ENCODE results near the gene EVA1B.

The EVA1B gene

GRCh38 chr1:36346741-36347370 lies 23.4 kb upstream of the EVA1B start:
- DNase-seq (ENCODE audit: low read depth in 3 of 3) = no peak

GRCh38 chr1:36345353-36345752 lies 21.9 kb upstream of the EVA1B start:
- no peak for DNase-seq (ENCODE audit: low read depth in 3 of 3)

GRCh38 chr1:36344395-36344680 lies 20.9 kb upstream of the EVA1B start:
- no peak for DNase-seq (ENCODE audit: low read depth in 3 of 3)

GRCh38 chr1:36343651-36344394 lies 20.4 kb upstream of the EVA1B start:
- DNase-seq (ENCODE audit: low read depth in 3 of 3) = no peak

GRCh38 chr1:36342426-36343185 lies 19.2 kb upstream of the EVA1B start:
- no peak for DNase-seq (ENCODE audit: low read depth in 3 of 3)

GRCh38 chr1:36341626-36342320 lies 18.3 kb upstream of the EVA1B start:
- DNase-seq (ENCODE audit: low read depth in 3 of 3) = no peak

GRCh38 chr1:36339615-36340014 lies 16.2 kb upstream of the EVA1B start:
- DNase-seq (ENCODE audit: low read depth in 3 of 3) = no peak

- DNase-seq (ENCODE audit: low read depth in 3 of 3) = no peak
Observed at GRCh38 chr1:36339215-36339614, 15.8 kb upstream of the EVA1B start.

- no peak for DNase-seq (ENCODE audit: low read depth in 3 of 3)
Observed at GRCh38 chr1:36337830-36338229, 14.4 kb upstream of the EVA1B start.

GRCh38 chr1:36330940-36331339 lies 7.5 kb upstream of the EVA1B start:
- no peak for DNase-seq (ENCODE audit: low read depth in 3 of 3)

- no peak for DNase-seq (ENCODE audit: low read depth in 3 of 3)
Observed at GRCh38 chr1:36329817-36330216, 6.4 kb upstream of the EVA1B start.

GRCh38 chr1:36328713-36329112 lies 5.3 kb upstream of the EVA1B start:
- no peak for DNase-seq (ENCODE audit: low read depth in 3 of 3)

- DNase-seq (ENCODE audit: low read depth in 3 of 3) = no peak
Observed at GRCh38 chr1:36328088-36328480, 4.6 kb upstream of the EVA1B start.

GRCh38 chr1:36327421-36328087 lies 4.1 kb upstream of the EVA1B start:
- no peak for DNase-seq (ENCODE audit: low read depth in 3 of 3)

- DNase-seq (ENCODE audit: low read depth in 3 of 3) = no peak
Observed at GRCh38 chr1:36326499-36326898, 3.1 kb upstream of the EVA1B start.

GRCh38 chr1:36324353-36324703 lies 883 bp upstream of the EVA1B start:
- DNase-seq (ENCODE audit: low read depth in 3 of 3) = no peak

GRCh38 chr1:36322786-36323635 lies 434 bp downstream of the EVA1B start:
- no peak for DNase-seq (ENCODE audit: low read depth in 3 of 3)

- no peak for DNase-seq (ENCODE audit: low read depth in 3 of 3)
Observed at GRCh38 chr1:36322041-36322785, 1.2 kb downstream of the EVA1B start.

GRCh38 chr1:36321119-36321951 lies 2.1 kb downstream of the EVA1B start:
- DNase-seq (ENCODE audit: low read depth in 3 of 3) = no peak

- no peak for DNase-seq (ENCODE audit: low read depth in 3 of 3)
Observed at GRCh38 chr1:36320767-36321118, 2.7 kb downstream of the EVA1B start.

All from stimulated activated CD4-positive, alpha-beta T cell treated with anti-CD3 and anti-CD28 coated beads, TNF-alpha, amount 100 ng/mL, for 48 hours (primary cell).